ENCODE results near the gene FBXL14.
"Not testable (repeated sequence)": the region's sequence is repeated elsewhere in the genome, so short reads cannot be mapped to it uniquely, and the experiment has no call there.

The FBXL14 gene

GRCh38 chr12:1619159-1619558 lies 24.8 kb upstream of the FBXL14 start:
- no peak for DNase-seq

- DNase-seq = no peak
Measured at GRCh38 chr12:1618489-1618888, 24.1 kb upstream of the FBXL14 start.

- DNase-seq = no peak
Measured at GRCh38 chr12:1616233-1617066, 22.1 kb upstream of the FBXL14 start.

- no peak for DNase-seq
Measured at GRCh38 chr12:1614360-1614759, 20.0 kb upstream of the FBXL14 start.

GRCh38 chr12:1613860-1614259 lies 19.5 kb upstream of the FBXL14 start:
- no peak for DNase-seq

- DNase-seq = no peak
Measured at GRCh38 chr12:1611803-1612572, 17.6 kb upstream of the FBXL14 start.

GRCh38 chr12:1610072-1610643 lies 15.8 kb upstream of the FBXL14 start:
- no peak for DNase-seq

- no peak for DNase-seq
Measured at GRCh38 chr12:1608713-1609119, 14.3 kb upstream of the FBXL14 start.

- no peak for DNase-seq
Measured at GRCh38 chr12:1607940-1608712, 13.7 kb upstream of the FBXL14 start.

GRCh38 chr12:1606021-1606622 lies 11.7 kb upstream of the FBXL14 start:
- DNase-seq = no peak

GRCh38 chr12:1605129-1606020 lies 11.0 kb upstream of the FBXL14 start:
- no peak for DNase-seq

GRCh38 chr12:1604464-1604863 lies 10.1 kb upstream of the FBXL14 start:
- DNase-seq = no peak

- DNase-seq = no peak
Measured at GRCh38 chr12:1603269-1603993, 9.1 kb upstream of the FBXL14 start.

- DNase-seq = not testable (repeated sequence)
Measured at GRCh38 chr12:1602706-1603105, 8.3 kb upstream of the FBXL14 start.

- no peak for DNase-seq
Measured at GRCh38 chr12:1598757-1599156, 4.4 kb upstream of the FBXL14 start.

GRCh38 chr12:1595690-1596347 lies 1.4 kb upstream of the FBXL14 start:
- DNase-seq = no peak

GRCh38 chr12:1595026-1595561 lies 713 bp upstream of the FBXL14 start:
- DNase-seq = no peak

GRCh38 chr12:1594006-1594260 lies 448 bp downstream of the FBXL14 start:
- DNase-seq = no peak

GRCh38 chr12:1593174-1594005 lies 991 bp downstream of the FBXL14 start:
- DNase-seq = peak; percentile 24

All from cortex of kidney (tissue), 1 donor.